GM20431 (cell line): ENCODE results near the gene RECQL5.

Experiments used
- in situ Hi-C: fragments of 300-500 bp; cut with MseI, MboI; formaldehyde crosslinking; loops from one replicate; pipeline ENCODE4 v1.15.0; 2020; ENCODE audit warnings: low sequenced_read_pairs; ENCODE audit not compliant: unreplicated experiment

RECQL5 gene

DNA sequence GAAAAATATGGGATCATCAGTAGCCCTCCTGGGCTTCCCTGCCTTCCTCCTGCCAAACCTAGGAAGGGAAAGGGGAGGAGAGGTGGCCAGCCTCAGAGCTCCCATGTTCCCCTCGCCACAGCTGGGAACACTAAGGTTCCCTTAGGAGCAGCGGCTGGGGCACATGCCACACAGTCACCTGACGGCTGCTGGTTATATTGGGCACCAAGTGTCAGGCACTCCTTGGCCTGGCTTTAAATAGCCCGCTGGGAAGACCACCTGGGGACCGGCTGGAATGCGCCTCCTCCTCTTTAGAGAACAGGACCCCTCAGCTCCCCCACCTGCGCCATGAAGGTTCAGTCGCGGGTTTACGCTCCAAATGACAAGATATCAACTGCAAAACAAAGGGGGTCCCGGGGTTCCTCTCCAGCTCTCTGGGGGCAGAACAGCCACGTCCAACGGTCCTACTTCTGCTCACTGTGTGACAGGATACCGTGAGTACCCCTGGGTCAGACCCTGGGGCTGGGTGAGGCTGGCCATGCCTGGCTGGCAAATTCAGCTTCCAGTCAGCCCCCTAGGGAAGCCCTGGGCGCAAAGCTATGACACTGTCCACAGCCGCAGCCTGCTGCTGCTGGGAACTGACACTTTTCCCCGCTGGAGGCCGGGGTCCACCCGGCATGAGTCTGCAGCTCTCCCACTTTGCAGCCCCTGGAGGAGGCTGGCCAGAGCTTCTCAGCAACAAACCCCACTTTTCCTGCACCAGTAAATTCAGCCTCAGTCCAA lies 30.4 kb downstream of the RECQL5 start:
- in situ Hi-C loops: no loop called here

DNA sequence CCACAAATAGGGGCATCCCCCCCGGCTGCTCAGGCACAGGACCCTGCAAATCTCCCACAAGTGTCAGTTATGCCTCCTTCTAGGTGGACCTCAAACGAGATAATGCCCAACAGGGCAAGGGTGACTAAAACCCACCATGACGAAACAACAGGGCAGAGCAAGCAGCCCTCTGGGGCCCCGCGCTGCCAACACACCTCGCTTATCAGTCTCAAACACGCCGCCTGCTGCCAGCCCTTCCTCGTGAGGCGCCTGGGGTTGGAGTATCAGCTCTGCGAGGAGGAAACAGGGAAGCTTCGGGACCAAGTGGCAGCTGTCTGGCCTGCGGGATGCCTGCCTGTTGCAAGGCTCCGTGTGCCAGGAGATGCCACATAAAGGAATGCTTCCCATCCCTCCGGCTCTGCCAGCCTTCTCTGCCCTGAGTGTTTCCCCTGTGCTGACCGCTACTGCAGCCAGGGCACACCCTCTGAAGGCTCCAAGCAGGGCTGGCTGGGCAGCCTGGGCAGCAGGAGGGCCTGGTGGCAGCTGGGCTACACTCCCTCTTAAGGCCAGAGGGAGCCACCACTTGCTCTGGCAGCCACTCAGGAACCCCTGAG lies 31.2 kb downstream of the RECQL5 start:
- in situ Hi-C loops: no loop called here

DNA sequence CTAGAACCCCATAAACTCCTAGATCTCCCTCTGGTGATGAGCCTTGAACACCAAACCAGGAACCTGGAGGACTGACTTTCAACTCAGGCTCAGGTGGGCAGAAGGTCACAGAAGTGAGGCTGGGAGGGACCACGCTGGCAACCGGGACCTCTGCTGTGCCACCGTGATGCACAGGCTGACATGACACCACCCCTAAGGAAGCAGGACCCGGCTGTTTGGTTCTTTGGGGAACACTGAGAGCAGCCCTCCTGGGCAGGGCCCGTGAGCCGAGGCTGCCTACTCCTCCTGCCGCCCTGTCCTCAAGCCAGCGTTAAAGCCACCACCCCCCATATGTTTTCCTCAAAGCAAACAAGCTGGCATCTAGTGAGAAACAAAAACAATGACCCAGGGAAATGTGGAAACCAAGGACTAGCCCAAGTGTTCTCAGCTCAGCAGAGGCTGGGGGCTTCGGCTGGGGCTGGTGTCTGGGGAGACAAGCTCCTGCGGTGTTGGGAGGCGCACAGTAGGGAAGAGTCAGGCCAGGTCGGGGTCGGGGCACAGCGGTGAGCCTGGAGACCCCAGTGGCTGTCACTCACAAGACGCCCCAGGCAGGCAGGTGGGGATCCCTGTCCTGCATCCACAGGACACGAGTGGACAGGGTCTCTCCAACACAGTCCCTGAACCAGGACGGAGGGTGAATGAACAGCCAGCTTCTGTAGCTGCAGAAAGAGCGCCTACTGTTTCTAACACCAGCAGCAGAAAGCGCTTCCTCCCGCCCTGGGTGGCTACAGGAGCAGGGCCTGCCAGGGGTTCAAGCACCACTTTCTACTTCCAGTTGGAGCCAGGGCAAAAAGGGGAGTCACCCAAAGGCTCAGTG lies 32.0 kb downstream of the RECQL5 start:
- in situ Hi-C loops: no loop called here

DNA sequence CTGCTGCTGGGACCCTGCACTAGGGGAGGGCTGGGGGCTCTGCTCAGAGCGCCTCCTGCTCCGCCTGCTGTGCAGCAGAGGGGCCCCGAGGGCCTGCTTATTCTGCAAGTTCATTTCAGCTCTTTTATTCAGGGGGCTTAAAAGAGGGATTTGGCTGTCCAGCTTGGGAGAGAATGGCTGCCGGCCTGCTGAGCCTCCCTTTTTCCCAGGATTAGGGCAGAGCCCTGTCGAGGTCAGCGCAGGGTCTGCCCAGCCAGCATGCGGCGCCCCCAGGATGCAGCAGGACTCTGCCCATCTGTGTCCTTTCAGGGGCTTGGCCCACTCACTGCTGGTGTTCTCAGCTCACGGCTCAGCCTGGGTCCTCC lies 32.6 kb downstream of the RECQL5 start:
- in situ Hi-C loops: no loop called here

DNA sequence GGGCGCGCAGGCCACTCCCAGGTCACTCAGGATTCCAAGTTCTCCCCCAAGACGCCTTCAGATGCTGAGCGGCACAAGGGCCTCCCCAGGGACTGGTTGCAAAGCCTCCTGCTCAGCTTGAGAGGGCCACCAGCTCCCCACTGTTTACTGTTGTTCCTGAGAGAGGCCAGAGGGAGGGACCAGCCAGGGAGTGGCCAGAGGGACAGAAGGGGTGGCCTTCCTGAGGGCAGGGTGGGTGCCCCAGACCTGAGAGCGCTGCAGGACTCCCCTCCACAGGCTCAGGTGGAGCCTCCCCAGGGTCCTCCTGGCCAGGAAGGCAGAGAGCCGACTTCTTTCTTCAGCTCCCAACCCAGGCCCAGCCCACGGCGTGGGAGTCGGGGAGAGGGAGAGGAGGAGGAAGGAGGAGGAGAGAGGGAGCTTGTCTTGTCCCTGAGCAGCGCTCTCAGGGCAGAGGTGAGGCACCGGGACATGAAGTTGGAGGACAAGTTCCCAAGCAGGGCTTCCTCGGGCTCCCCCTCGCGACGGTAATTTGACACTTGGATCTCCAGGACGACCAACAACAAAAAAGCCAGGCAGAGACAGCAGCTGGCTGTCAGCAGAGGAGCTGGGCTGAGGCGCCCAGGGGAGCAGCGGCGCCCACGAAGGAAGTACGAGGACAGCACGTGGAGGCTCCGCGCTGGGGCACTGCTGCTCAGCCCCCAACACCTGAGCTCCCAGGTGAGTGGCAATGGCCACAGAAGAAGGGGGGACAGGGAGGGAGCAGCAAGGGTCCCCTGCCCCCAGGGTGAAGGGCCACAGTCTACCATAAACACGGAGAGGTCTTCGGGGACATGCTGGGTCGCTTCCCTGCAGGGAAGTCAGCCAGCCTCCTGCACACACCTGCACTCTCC lies 33.2 kb downstream of the RECQL5 start:
- in situ Hi-C loops: no loop called here

DNA sequence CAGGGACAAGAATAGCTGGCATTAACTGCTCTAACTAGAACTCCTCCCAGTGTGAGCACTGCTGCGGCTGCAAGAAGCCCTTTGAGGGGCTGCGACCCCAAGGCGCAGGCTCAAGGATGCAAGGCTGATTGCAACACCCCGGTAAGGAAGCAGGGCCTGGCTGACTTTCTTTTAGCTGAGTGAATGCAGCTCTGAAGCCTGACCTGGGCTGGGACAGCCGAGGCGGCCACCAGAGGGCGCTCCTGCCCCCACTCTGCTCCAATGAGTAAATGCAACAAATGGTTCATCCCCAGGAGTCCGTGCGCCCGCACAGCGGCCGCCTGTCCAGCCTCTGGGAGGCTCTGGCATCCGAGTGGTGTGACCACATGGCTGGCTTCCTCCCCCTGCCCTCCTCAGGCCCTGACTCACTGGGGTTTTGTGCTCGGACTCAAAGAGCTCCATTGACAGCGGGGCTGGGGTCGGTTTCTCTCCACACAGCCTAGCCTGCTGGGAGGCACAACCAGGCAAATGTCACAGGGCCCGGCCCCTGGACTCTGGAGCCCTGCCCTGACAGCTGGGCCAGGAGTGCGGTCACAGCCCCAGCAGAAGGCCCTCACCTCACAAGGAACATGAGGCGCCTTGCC lies 34.0 kb downstream of the RECQL5 start, which contains the start of gene SMIM5:
TSS of gene SMIM5 (plus strand) at position 572 of the 623 bp plus-strand sequence. CDS start 6,768 bp downstream, outside the sequence.
- in situ Hi-C loops: no loop called here

DNA sequence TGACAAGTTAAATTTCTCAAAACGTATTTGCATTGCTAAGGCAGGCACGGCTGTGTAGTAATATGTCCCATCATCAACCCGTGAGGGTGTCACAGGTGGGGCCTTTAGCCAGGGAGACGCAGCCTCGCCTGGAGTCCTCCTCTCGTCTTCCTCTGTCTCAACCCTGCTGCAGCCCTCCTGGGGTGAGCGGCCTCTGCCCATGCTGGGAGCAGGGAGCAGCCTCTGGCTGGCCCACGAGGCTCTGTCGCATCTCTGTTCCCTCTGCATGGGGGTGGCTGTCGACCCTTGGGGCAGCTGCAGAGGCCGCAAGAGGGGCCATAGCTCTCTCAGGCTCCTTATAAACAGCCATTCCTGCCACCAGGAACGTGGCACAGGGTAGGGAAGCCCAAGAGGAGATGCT lies 34.5 kb downstream of the RECQL5 start:
- in situ Hi-C loops: no loop called here

DNA sequence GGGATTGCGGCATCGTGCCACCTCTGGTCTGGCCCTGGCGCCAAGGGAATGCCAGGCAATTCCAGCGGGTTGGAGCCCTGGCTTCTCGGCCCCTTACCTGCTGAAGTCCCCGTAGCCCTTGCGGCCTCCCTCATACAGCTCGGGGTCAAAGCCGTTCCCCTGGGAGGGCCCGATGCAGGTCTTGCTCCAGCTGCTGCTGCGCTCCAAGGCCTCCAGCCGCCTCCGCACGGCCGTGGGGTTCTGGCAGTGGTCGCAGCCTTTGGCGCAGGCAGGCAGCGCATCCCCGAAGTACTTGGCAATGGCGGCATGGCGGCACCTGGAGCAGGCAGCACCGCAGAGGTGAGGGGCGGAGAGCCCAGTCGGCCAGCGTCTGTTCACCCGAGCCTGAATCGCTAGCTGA lies 35.6 kb downstream of the RECQL5 start:
- in situ Hi-C loops: no loop called here

DNA sequence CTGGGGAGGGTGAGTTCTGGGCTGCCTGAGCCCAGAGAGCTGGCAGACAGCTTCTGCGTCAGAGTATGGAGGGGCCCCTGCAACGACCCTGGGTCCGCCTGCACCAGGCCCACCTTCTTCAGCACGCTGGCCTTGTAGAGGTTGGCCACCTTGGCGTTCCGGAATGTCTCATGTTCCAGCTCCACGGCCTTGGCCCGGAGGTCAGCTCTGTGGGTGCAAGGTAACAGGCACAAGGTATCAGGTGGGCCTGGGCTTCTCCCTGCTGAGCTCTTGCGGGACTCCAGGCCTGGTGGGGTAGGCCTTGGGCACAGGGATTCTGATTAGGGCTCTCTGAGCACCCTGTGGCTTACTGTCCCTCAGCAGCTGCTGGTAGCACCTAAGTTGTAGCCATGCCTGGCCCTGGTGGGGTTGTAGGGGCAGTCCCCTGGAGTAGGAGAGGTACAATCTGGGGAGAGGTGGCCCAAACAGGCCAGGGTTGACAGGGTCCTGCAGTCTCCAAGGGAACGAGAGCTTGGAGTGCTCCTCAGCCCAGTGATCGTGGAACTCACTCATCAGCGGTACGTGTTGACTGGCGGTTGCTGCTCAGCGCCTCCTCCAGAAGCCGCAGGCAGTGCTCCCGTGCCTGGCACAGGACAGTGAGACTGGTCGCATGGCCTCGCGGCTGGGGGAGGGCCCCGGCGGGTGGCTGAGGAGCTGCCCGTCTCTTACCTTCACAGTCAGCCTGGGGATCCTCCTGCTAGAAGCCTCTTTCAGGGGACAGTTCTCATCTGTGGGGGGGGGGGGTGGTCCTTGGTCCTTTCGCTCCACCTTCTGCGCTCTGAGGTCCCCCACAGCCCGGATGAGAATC lies 36.7 kb downstream of the RECQL5 start:
- in situ Hi-C loops: no loop called here

DNA sequence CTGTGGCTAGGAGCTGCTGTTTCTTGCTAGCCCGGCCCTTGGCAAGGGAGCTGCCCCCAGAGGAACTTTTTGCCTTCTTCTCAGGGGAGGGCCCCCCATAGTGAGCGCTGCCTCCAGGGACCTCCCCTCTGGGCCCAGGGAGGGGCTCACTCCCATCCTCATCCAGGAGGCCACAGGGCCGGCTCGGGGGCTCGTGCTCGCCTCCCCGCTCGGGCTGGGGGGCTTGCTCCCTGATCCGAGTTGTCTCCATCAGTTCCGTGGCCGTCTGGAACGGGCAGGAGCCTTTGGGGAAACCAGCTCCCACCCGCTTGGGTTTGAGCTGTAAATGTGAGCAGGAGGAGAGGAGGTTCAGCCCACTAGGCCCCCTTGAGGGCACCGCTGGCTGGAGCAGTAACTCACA lies 37.8 kb downstream of the RECQL5 start:
- in situ Hi-C loops: no loop called here

DNA sequence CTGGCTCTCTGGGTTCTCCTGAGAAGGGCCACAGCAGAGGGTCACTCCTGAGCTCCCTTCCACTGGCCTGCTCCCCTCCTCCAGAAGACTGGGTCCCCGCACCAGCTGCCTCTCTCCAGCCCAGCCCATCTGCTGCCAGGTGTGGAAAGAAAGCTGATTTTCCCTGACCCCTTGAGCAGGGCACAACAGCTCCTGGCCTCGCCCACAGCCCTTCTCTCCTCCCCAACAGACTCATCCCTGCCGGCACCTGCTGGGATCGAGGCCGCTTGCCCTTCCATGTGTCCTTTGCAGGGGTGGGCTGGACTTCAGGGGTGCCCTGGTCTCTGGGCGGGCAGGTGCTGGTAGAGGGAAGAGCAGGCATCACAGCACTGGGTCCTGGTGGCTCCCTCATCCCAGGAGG lies 38.5 kb downstream of the RECQL5 start:
- in situ Hi-C loops: no loop called here

DNA sequence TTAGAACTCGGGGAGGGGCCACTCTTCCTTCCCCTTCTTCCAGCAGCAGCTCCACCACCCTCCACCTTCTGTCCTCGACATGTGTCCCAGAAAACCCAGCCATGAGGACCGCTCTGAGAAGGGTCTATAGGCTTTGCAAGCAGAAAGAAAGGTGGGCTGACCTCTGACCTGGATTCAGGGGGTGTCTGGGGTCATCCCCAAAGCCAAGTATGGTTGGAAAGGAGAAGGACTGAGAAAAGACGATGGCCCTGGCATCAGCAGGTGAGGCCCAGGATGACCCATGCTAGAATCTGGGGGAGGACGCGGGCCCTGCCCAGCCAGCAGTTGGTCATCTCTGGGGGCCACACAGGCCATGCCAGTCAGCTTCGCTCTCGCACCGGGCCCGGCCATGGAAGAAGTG lies 39.9 kb downstream of the RECQL5 start:
- in situ Hi-C loops: no loop called here

DNA sequence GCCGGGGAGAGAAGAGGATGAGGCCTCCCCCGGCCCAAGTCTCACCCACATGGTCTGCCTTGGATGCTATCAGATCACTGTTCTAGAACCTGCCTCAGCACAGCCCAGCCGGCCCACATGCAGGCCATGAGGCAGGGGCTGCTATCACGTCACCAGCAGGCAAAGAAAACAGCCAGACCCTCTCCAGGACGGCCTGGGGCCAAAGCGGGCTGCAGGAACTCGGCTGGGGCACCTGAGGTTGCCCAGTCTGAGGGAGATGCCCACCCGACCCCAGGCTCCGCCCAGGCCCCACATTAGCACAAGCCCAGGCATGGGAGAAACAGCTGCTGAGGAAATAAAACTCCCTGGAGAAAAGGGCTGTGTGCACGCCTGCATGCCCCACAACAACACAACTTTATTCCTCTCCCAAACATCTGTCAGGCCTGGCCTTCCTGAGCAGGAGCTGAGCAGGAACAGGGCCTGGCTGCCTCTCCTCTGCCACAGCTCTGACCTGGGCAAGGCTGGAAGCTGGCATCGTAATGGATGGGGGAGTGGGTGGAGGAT lies 40.4 kb downstream of the RECQL5 start:
- in situ Hi-C loops: no loop called here

DNA sequence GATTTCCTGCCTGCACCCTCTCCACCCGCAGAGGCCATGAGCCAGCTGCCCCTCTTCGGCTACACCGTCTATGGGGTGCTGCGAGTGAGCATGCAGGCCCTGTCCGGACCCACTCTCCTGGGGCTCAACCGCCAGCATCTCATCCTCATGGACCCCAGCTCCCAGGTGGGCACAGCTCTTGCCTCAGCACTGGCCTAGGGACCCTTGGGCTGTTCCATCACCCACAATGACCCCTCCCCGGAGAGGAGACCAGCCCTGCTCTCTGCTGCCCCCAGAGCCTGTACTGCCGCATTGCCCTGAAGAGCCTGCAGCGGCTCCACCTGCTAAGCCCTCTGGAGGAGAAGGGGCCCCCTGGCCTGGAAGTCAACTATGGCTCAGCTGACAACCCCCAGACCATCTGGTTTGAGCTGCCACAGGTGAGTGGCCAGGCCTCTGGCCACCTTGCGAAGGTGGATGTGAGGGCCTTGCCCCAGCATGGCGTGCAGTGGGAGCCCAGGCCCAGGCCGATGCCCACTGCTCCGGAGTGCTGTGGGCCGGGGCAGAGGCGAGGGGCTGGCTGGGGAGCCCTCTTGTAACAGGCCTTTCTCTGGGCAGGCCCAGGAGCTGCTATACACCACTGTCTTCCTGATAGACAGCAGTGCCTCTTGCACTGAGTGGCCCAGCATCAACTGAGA lies 41.0 kb downstream of the RECQL5 start:
- in situ Hi-C loops: no loop called here

DNA sequence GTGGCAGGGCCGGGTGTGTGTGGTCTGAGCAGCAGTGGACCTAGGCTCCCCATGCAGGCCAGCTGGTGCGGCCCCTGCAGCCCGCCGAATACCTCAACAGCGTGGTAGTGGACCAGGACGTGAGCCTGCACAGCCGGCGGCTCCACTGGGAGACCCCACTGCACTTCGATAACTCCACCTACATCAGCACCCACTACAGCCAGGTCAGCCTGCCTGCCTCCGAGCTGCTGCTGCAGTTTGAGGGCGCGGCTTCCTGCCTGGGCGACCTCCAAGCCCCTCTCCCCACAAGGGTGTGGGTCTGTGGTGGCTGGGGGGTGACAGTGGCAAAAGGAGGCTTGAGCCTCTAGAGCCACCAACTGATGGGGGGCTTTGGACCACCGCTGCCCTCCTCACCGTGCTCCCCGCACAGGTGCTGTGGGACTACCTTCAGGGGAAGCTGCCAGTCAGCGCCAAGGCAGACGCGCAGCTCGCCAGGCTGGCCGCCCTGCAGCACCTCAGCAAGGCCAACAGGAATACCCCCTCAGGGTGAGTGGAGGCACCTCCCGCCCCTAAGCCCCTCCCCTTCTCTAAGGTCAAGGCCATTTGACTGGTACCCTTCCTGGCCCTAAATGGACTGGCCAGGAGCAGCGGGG lies 42.1 kb downstream of the RECQL5 start:
- in situ Hi-C loops: no loop called here

DNA sequence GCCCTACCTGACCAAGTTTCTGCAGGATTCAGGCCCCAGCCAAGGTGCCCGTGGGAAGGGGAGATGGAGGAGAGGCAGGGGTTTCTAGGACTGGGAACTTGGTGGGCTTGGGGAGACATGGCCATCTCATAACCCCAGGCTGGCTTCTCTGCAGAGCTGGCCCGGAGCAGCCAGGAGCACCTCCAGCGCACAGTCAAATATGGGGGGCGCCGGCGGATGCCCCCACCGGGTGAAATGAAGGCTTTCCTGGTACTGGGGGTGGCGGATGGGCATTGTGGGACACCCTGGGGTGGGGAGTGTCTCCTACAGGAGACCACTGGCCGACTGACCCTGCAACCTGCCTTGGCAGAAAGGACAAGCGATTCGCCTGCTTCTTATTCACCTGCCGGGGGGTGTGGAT lies 42.9 kb downstream of the RECQL5 start:
- in situ Hi-C loops: no loop called here

DNA sequence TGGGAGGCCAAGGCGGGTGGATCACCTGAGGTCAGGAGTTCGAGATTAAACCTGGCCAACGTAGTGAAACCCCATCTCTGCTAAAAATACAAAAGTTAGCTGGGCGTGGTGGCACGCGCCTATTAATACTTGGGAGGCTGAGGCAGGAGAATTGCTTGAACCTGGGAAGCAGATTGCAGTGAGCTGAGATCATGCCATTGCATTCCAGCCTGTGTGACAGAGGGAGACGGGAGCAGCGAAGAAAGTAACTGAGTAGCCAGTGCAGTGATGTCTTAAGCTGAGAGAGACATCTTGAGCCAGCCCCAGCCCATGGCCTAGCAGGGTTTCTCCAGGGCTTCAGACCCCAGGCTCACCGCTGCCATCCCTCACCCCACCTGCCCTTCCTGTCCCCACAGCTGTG lies 43.6 kb downstream of the RECQL5 start:
- in situ Hi-C loops: no loop called here
